ENCODE data around the gene KIAA0513.

- TF ChIP-seq POLR2A (IDR thresholded peaks at IDR 0.05), result no peak
- TF ChIP-seq CTCF (IDR thresholded peaks at IDR 0.05), result no peak
Observed at GRCh38 chr16:85126394-85126704, 98.8 kb downstream of the KIAA0513 start.

Data from body of pancreas (tissue), 4 donors.